Endothelial cell of umbilical vein (primary cell): ENCODE measurements around the gene CCDC187. TPM values are rescaled to one million over a fixed set of nuclear protein-coding genes. Genes with fewer than 3 reads are reported as not detected.
A peak's percentile ranks its signal among the peaks of the same experiment; 100 is the strongest.
"Not testable (repeated sequence)": the region's sequence is repeated elsewhere in the genome, so short reads cannot be mapped to it uniquely, and the experiment has no call there.

Source experiments
- BruUV-seq: library from RNA; stranded (reverse); fragments of 400-500 nt; replicated peaks from 2 replicates; lab custom pipeline; 2021; lab: Mats Ljungman, UMichigan
- CTCF ChIA-PET: fragments of 300-600, 350-600 bp; sonication (Branson Sonifier 250); formaldehyde crosslinking; loops from one replicate; lab custom pipeline; 2021; ENCODE audit warnings: antibody characterized with exemption, inconsistent platforms; lab: Charles Lee
- POLR2A ChIA-PET: fragments of 300-600, 350-600 bp; sonication (Branson Sonifier 250); formaldehyde crosslinking; loops from one replicate; lab custom pipeline; 2021; ENCODE audit warnings: antibody characterized with exemption, inconsistent platforms; lab: Charles Lee
- DNase-seq: peaks from one replicate; pipeline ENCODE4 v3.0.0-alpha.2; 2011; ENCODE audit warnings: low read depth, low spot score
- FAIRE-seq: peaks from 2 replicates; lab custom pipeline; 2011; peaks lifted over from hg19 to GRCh38; lab: Jason Lieb, UNC
- H2AFZ ChIP-seq: 2 replicates; pipeline ENCODE4 v1.6.0; 2012; ENCODE audit warnings: low read depth, low read length, control low read depth, inconsistent platforms
- H3K27ac ChIP-seq: 2 replicates; pipeline ENCODE4 v1.5.1; 2011; ENCODE audit warnings: low read depth, mild to moderate bottlenecking, control low read depth, low read length, moderate library complexity; ENCODE audit not compliant: insufficient read depth
- H3K27me3 ChIP-seq, 2 experiments: 2 replicates each; pipeline versions ENCODE4 v1.6.0 to v1.6.1; 2011; ENCODE audit warnings: low read length in 2 of 2, mixed read lengths in 1 of 2; ENCODE audit not compliant: control insufficient read depth in 2 of 2, insufficient read depth in 2 of 2
- H3K36me3 ChIP-seq, 2 experiments: 2 replicates in 1 of 2; 3 replicates in 1 of 2; pipeline ENCODE4 v1.5.1; 2011; ENCODE audit warnings: low read length in 2 of 2, mild to moderate bottlenecking in 1 of 2, moderate library complexity in 1 of 2; ENCODE audit not compliant: control insufficient read depth in 2 of 2, insufficient read depth in 2 of 2; ENCODE audit errors: extremely low read depth in 1 of 2
- H3K4me1 ChIP-seq: 3 replicates; pipeline ENCODE4 v1.5.1; 2011; ENCODE audit warnings: mild to moderate bottlenecking, low read length; ENCODE audit not compliant: control insufficient read depth, insufficient read depth; ENCODE audit errors: extremely low read depth
- H3K4me2 ChIP-seq: 2 replicates; pipeline ENCODE4 v1.6.1; 2011; ENCODE audit warnings: low read length, control low read depth, mixed read lengths; ENCODE audit not compliant: insufficient read depth
- H3K4me3 ChIP-seq, 3 experiments: fragments of 200-600 bp in 1 of 3; sonication (generic), shearing (Covaris generic) in 1 of 3; replicated peaks in 1 of 3; 2 replicates each; pipeline ENCODE4 v1.5.1; 2011 to 2016; ENCODE audit warnings: control low read depth in 3 of 3, low read length in 3 of 3, mild to moderate bottlenecking in 2 of 3, inconsistent platforms in 1 of 3, low read depth in 1 of 3, moderate library complexity in 1 of 3; ENCODE audit not compliant: insufficient read depth in 1 of 3
- H3K79me2 ChIP-seq: 2 replicates; pipeline ENCODE4 v1.6.0; 2012; ENCODE audit warnings: low read length, inconsistent platforms; ENCODE audit not compliant: control insufficient read depth, insufficient read depth
- H3K9ac ChIP-seq: replicated peaks from 2 replicates; pipeline ENCODE3; 2011; ENCODE audit warnings: low read length, control low read depth; ENCODE audit not compliant: insufficient read depth; ENCODE audit errors: extremely low read depth
- H3K9me1 ChIP-seq: replicated peaks from 3 replicates; pipeline ENCODE4 v1.6.0; 2011; ENCODE audit warnings: mild to moderate bottlenecking, low read length; ENCODE audit not compliant: control insufficient read depth, insufficient read depth; ENCODE audit errors: extremely low read depth
- H3K9me3 ChIP-seq: replicated peaks from 2 replicates; pipeline ENCODE4 v1.5.1; 2012; ENCODE audit warnings: low read length, inconsistent platforms; ENCODE audit not compliant: control insufficient read depth, insufficient read depth
- H4K20me1 ChIP-seq: replicated peaks from 2 replicates; pipeline ENCODE3; 2011; ENCODE audit warnings: mild to moderate bottlenecking, low read length; ENCODE audit not compliant: control insufficient read depth, insufficient read depth; ENCODE audit errors: extremely low read depth
- CTCF ChIP-seq, 2 donors: IDR thresholded peaks; 1 replicate in 1 of 2; 2 replicates in 1 of 2; pipeline ENCODE4 v1.5.1; 2011; ENCODE audit warnings: low read length in 2 of 2, mild to moderate bottlenecking in 2 of 2, moderate library complexity in 2 of 2, control low read depth in 1 of 2, inconsistent platforms in 1 of 2, low read depth in 1 of 2; ENCODE audit not compliant: insufficient read depth in 1 of 2; ENCODE audit errors: extremely low read depth in 1 of 2
- EZH2 ChIP-seq: IDR thresholded peaks from 2 replicates; pipeline ENCODE4 v1.6.1; 2012; ENCODE audit warnings: borderline replicate concordance, low read depth, mild to moderate bottlenecking, moderate library complexity, low read length, inconsistent platforms; ENCODE audit not compliant: severe bottlenecking
- FOS ChIP-seq: IDR thresholded peaks from 2 replicates; pipeline ENCODE4 v1.6.1; 2011; ENCODE audit warnings: mild to moderate bottlenecking, low read length, moderate library complexity, borderline replicate concordance; ENCODE audit not compliant: insufficient read depth
- GATA2 ChIP-seq: IDR thresholded peaks from 2 replicates; pipeline ENCODE4 v1.7.0; 2011; ENCODE audit warnings: low read depth, mild to moderate bottlenecking, moderate library complexity, mixed read lengths, low read length; ENCODE audit not compliant: insufficient read length, insufficient read depth
- JUN ChIP-seq: IDR thresholded peaks from 2 replicates; pipeline ENCODE4 v1.6.1; 2011; ENCODE audit warnings: borderline replicate concordance, low read depth; ENCODE audit not compliant: insufficient read length, insufficient read depth
- MAX ChIP-seq: IDR thresholded peaks from 2 replicates; pipeline ENCODE4 v1.6.1; 2011; ENCODE audit not compliant: insufficient read depth, insufficient read length
- MYC ChIP-seq: IDR thresholded peaks from one replicate; pipeline ENCODE4 v1.6.1; 2011; ENCODE audit warnings: mild to moderate bottlenecking, low read depth, low read length
- POLR2A ChIP-seq: IDR thresholded peaks from 2 replicates; pipeline ENCODE4 v1.6.1; 2012; ENCODE audit warnings: low read depth, mild to moderate bottlenecking, control low read depth, low read length
- POLR2AphosphoS5 ChIP-seq: IDR thresholded peaks from 2 replicates; pipeline ENCODE4 v1.6.1; 2012; ENCODE audit warnings: low read depth, mild to moderate bottlenecking, control low read depth, low read length, moderate library complexity; ENCODE audit not compliant: insufficient read depth
- dilution Hi-C: fragments of 300-500 bp; cut with MboI; formaldehyde crosslinking; loops from one replicate; pipeline ENCODE4 v1.15.0; 2019; ENCODE audit warnings: low sequenced_read_pairs; ENCODE audit not compliant: extremely low pct_ligation_motif_present
- intact Hi-C: fragments of 100-400 bp; cut with micrococcal nuclease; formaldehyde crosslinking; loops from one replicate; pipeline ENCODE4 v1.10.0; 2022
- polyA plus RNA-seq, 4 experiments: library from polyadenylated mRNA; depleted of rRNA in 3 of 4; stranded (reverse) in 3 of 4; unstranded in 1 of 4; fragments of >200 nt; gene quantifications; 2 replicates each; pipeline versions ENCODE4 v1.2.1 to v1.2.3, GENCODE V29; 2011 to 2012; ENCODE audit warnings: missing spikeins in 1 of 4
- total RNA-seq: library from RNA; stranded (reverse); gene quantifications from 2 replicates; pipeline ENCODE4 v1.2.3, GENCODE V29; 2021

CCDC187 gene
- total and polyA plus RNA-seq, 2 donors (not counting 3 experiments of a cell fraction or from before 2014, with no cell fraction given): not detected

- H3K4me2 ChIP-seq: peak overlapping the region; percentile 67
- H3K4me3 ChIP-seq: peak overlapping the region in 2 of 3 experiments; percentile 21 to 44
- no TSS peak for BruUV-seq
- no peaks in the 10 kb centered on the region for H3K9me1 ChIP-seq
- no peaks in the 10 kb centered on the region for H3K79me2 ChIP-seq
- intact Hi-C loops: loop anchor here (1.0 kb wide), 1 partner anchor 22 kb away; the partner anchor contains the start of gene QSOX2
- no peak overlapping the region for H3K27ac ChIP-seq
- DNase-seq: peak; percentile 73
- peak; percentile 70 for TF ChIP-seq POLR2AphosphoS5
- TF ChIP-seq MYC: no peak
- no peak for TF ChIP-seq MAX
- TF ChIP-seq FOS: no peak
- no peak for TF ChIP-seq JUN
- TF ChIP-seq EZH2: no peak
- no peak for TF ChIP-seq GATA2
- peak; percentile 72 for TF ChIP-seq POLR2A
- peak in 1 of 2 donors; percentile 32 for TF ChIP-seq CTCF (IDR thresholded peaks at IDR 0.05; ENCODE audit: extremely low read depth in 1 of 2, insufficient read depth in 1 of 2, low read depth in 1 of 2, low read length in 2 of 2)
- H4K20me1 ChIP-seq: no peaks in the 10 kb centered on the region
- no peaks in the 10 kb centered on the region for H3K4me1 ChIP-seq
- no peak overlapping the region for H3K9ac ChIP-seq
- no peaks in the 10 kb centered on the region for H3K36me3 ChIP-seq
- H3K9me3 ChIP-seq: no peaks in the 10 kb centered on the region
- FAIRE-seq: peak; percentile 85
- peaks cover 0 to 4% of the 10 kb centered on the region in 2 experiments for H3K27me3 ChIP-seq
- ChIA-PET POLR2A (no interaction called here), CTCF (interaction anchor here (0.6 to 2.5 kb wide), 16 partner anchors 9 to 178 kb away, joined by 3 to 14 read pairs (median 4); no protein-coding TSS in a partner anchor)
- H2AFZ ChIP-seq: peak overlapping the region; percentile 93
- dilution Hi-C loops: no loop called here
Observed at GRCh38 chr9:136267261-136268111, 36.4 kb downstream of the CCDC187 start.

GRCh38 chr9:136266641-136267040 is 37.3 kb downstream of the CCDC187 start:
- not testable (repeated sequence) for H3K79me2 ChIP-seq
- H2AFZ ChIP-seq: peak overlapping the region; percentile 93

More at GRCh38 chr9:136266641-136267040, 37.3 kb downstream of the CCDC187 start:
- H3K27me3 ChIP-seq, H3K36me3 ChIP-seq, H3K9me3 ChIP-seq, BruUV-seq, FAIRE-seq, H3K4me3 ChIP-seq, H3K9ac ChIP-seq, H3K9me1 ChIP-seq, POLR2A ChIA-PET, H3K4me1 ChIP-seq, dilution Hi-C loops, H4K20me1 ChIP-seq, H3K4me2 ChIP-seq, H3K27ac ChIP-seq, DNase-seq: not testable (repeated sequence)
- CTCF ChIA-PET: interaction anchor here (0.6 to 2.5 kb wide), 15 partner anchors 10 to 177 kb away, joined by 3 to 14 read pairs (median 4); no protein-coding TSS in a partner anchor
- intact Hi-C loops: loop anchor here (1.0 kb wide), 1 partner anchor 21 kb away; the partner anchor contains the start of gene QSOX2
